KMS-11 (cell line): ENCODE measurements around the gene CASD1.

Experiments
- H2AFZ ChIP-seq: fragments of 200-600 bp; sonication (generic); 2 replicates; pipeline ENCODE4 v1.6.1; 2016; ENCODE audit warnings: antibody characterized with exemption, mixed run types, low read depth
- H3K27ac ChIP-seq: fragments of 200-600 bp; sonication (generic); 2 replicates; pipeline ENCODE4 v1.6.1; 2016; ENCODE audit warnings: mild to moderate bottlenecking, mixed run types
- H3K27me3 ChIP-seq: fragments of 200-600 bp; sonication (generic); 2 replicates; pipeline ENCODE4 v1.6.1; 2017; ENCODE audit warnings: mild to moderate bottlenecking, low read depth, mixed run types, moderate library complexity; ENCODE audit not compliant: insufficient read depth
- H3K36me3 ChIP-seq: fragments of 200-600 bp; sonication (generic); 2 replicates; pipeline ENCODE4 v1.6.1; 2017; ENCODE audit warnings: mild to moderate bottlenecking, mixed run types; ENCODE audit not compliant: insufficient read depth
- H3K4me1 ChIP-seq: fragments of 200-600 bp; sonication (generic); 2 replicates; pipeline ENCODE4 v1.6.1; 2016; ENCODE audit warnings: mild to moderate bottlenecking, low read depth, mixed run types; ENCODE audit not compliant: poor library complexity, severe bottlenecking
- H3K4me2 ChIP-seq: fragments of 200-600 bp; sonication (generic); 2 replicates; pipeline ENCODE4 v1.7.0; 2016; ENCODE audit warnings: mild to moderate bottlenecking, mixed run types
- H3K4me3 ChIP-seq: fragments of 200-600 bp; sonication (generic); IDR thresholded peaks from 2 replicates; pipeline ENCODE4 v1.6.1; 2017; ENCODE audit warnings: low read depth, low read length, mixed read lengths; ENCODE audit not compliant: insufficient read depth
- H3K79me2 ChIP-seq: fragments of 200-600 bp; sonication (generic); 2 replicates; pipeline ENCODE4 v1.6.1; 2016; ENCODE audit warnings: low read depth, mixed run types; ENCODE audit not compliant: insufficient read depth
- H3K9ac ChIP-seq: fragments of 200-600 bp; sonication (generic); 2 replicates; pipeline ENCODE4 v1.6.1; 2016; ENCODE audit warnings: mild to moderate bottlenecking, mixed run types
- H4K20me1 ChIP-seq: fragments of 200-600 bp; sonication (generic); 2 replicates; pipeline ENCODE4 v1.6.1; 2016; ENCODE audit warnings: mild to moderate bottlenecking, mixed run types; ENCODE audit not compliant: insufficient read depth
- CTCF ChIP-seq: fragments of 200-600 bp; sonication (generic); conservative IDR thresholded peaks from 2 replicates; pipeline ENCODE4 v1.6.1; 2017; ENCODE audit warnings: low read depth, mild to moderate bottlenecking, antibody characterized with exemption, low read length, moderate library complexity, mixed read lengths

CASD1 gene

GRCh38 chr7:94590526-94591162 is 81.0 kb downstream of the CASD1 start:
- no peak for TF ChIP-seq CTCF
- Histone ChIP-seq H3K4me2 (no peak overlapping the region), H3K79me2 (no peaks in the 10 kb centered on the region), H3K27ac (no peak overlapping the region), H3K4me1 (peaks cover 10% of the 10 kb centered on the region), H2AFZ (no peak overlapping the region), H4K20me1 (no peaks in the 10 kb centered on the region), H3K4me3 (no peak overlapping the region), H3K9ac (no peak overlapping the region), H3K27me3 (no peaks in the 10 kb centered on the region; the same call in 1 of the 2 replicates), H3K36me3 (no peaks in the 10 kb centered on the region)

GRCh38 chr7:94591176-94591575 is 81.6 kb downstream of the CASD1 start:
- Histone ChIP-seq H4K20me1 (no peaks in the 10 kb centered on the region), H3K36me3 (no peaks in the 10 kb centered on the region), H2AFZ (no peak overlapping the region), H3K4me1 (peaks cover 5% of the 10 kb centered on the region), H3K9ac (no peak overlapping the region), H3K4me3 (no peak overlapping the region), H3K27me3 (no peaks in the 10 kb centered on the region; the same call in 1 of the 2 replicates), H3K27ac (no peak overlapping the region), H3K4me2 (no peak overlapping the region), H3K79me2 (no peaks in the 10 kb centered on the region)
- no peak for TF ChIP-seq CTCF

- no peak overlapping the region for H3K4me3 ChIP-seq
- no peak overlapping the region for H3K27ac ChIP-seq
- peaks cover 4% of the 10 kb centered on the region; the same call in 1 of the 2 replicates for H3K36me3 ChIP-seq
- H3K4me1 ChIP-seq = peaks cover 2% of the 10 kb centered on the region
- no peaks in the 10 kb centered on the region for H4K20me1 ChIP-seq
- no peak overlapping the region for H3K4me2 ChIP-seq
- TF ChIP-seq CTCF = no peak
- H3K79me2 ChIP-seq = no peaks in the 10 kb centered on the region
- H3K27me3 ChIP-seq = no peaks in the 10 kb centered on the region; the same call in 1 of the 2 replicates
- H3K9ac ChIP-seq = no peak overlapping the region
- H2AFZ ChIP-seq = no peak overlapping the region
These were observed 85.3 kb downstream of the CASD1 start for GRCh38 chr7:94594882-94595281.

GRCh38 chr7:94595717-94596116 is 86.1 kb downstream of the CASD1 start:
- Histone ChIP-seq H4K20me1 (no peaks in the 10 kb centered on the region), H3K9ac (no peak overlapping the region), H3K27me3 (no peaks in the 10 kb centered on the region; the same call in 1 of the 2 replicates), H3K4me1 (peaks cover 2% of the 10 kb centered on the region), H3K27ac (no peak overlapping the region), H3K79me2 (no peaks in the 10 kb centered on the region), H2AFZ (no peak overlapping the region), H3K4me2 (no peak overlapping the region), H3K4me3 (no peak overlapping the region), H3K36me3 (peaks cover 9% of the 10 kb centered on the region; the same call in 1 of the 2 replicates)
- no peak for TF ChIP-seq CTCF
